Skeletal muscle tissue (tissue), 4 donors: Measurements from ENCODE around the gene IGHMBP2. TPM values are rescaled to one million over a fixed set of nuclear protein-coding genes. Genes with fewer than 3 reads are reported as not detected.

Experiments used
- H3K27ac ChIP-seq: one replicate; pipeline ENCODE4 v1.7.0; 2013; ENCODE audit warnings: mild to moderate bottlenecking, low read depth, low read length, inconsistent platforms
- H3K27me3 ChIP-seq, 3 donors: one replicate each; pipeline ENCODE4 v1.7.0; 2013; ENCODE audit warnings: low read length in 3 of 3; ENCODE audit not compliant: control insufficient read depth in 3 of 3, insufficient read depth in 3 of 3
- H3K36me3 ChIP-seq, 3 donors: one replicate each; pipeline ENCODE4 v1.7.0; 2013; ENCODE audit warnings: low read length in 3 of 3; ENCODE audit not compliant: control insufficient read depth in 3 of 3, insufficient read depth in 3 of 3
- H3K4me1 ChIP-seq, 3 donors: one replicate each; pipeline ENCODE4 v1.7.0; 2013; ENCODE audit warnings: low read length in 3 of 3, mild to moderate bottlenecking in 3 of 3; ENCODE audit not compliant: control insufficient read depth in 3 of 3, insufficient read depth in 3 of 3
- H3K4me3 ChIP-seq, 3 donors: one replicate each; pipeline ENCODE4 v1.7.0; 2013; ENCODE audit warnings: low read length in 3 of 3
- H3K9ac ChIP-seq, 3 donors: one replicate each; pipeline ENCODE4 v1.7.0; 2013; ENCODE audit warnings: low read length in 3 of 3, mild to moderate bottlenecking in 3 of 3, moderate library complexity in 2 of 3, low read depth in 1 of 3
- H3K9me3 ChIP-seq, 3 donors: one replicate each; pipeline ENCODE4 v1.7.0; 2013; ENCODE audit warnings: low read length in 3 of 3; ENCODE audit not compliant: control insufficient read depth in 3 of 3
- total RNA-seq: library from RNA; depleted of rRNA; stranded (reverse); fragments of >200 nt; gene quantifications from one replicate; pipeline ENCODE4 v1.2.3, GENCODE V29; 2014
- donor health status: Osteomylitis.

IGHMBP2 gene
- total RNA-seq, 1 donor from 2014 or later: 11.0 TPM

DNA sequence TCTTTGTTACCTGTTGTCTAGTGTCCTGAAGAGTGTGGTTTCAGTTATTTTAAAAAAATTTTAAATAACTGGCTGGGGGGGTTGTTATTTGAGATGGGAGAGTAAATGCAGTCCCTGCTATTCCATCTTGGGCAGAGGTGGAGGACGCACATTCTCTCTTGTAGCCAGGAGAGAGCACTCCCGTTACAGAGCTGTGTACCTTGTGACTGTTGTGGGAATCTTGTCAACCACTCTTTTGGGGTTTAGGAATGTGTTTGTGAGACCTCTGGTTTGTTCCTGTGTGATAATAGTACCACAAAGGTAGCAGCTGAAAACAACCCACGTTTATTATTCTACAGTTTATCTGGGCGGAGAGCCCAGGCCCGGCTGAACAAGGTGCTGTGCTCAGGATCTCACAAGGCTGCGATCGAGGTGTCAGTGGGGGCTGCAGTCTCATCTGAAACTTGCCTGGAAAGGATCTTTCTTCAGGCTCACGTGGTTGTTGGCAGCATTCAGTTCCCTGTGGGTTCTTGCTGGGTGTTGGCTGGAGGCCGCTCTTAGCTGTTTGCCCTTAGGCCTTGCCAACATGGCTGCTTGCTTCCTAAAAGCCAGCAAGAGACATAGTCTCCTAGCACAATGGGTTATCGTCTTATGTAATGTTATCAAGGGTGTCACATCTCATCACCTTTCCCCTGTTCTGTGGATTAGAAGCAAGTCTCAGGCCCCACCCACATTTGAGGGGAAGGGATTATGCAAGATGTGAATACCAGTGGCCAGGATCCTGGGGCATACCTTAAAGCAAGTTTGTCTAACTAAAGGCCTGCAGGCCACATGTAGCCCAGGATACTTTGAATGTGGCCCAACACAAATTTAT, 20.6 kb downstream of the IGHMBP2 start:
- Histone ChIP-seq H3K4me3 (no peak overlapping the region), H3K9ac (no peak overlapping the region), H3K36me3 (peaks cover 15 to 50% (median 42%) of the 10 kb centered on the region in 3 donors), H3K27ac (no peak overlapping the region), H3K9me3 (peaks cover 0 to 7% (median 6%) of the 10 kb centered on the region in 3 donors), H3K4me1 (peaks cover 0 to 9% (median 2%) of the 10 kb centered on the region in 3 donors), H3K27me3 (no peaks in the 10 kb centered on the region)

DNA sequence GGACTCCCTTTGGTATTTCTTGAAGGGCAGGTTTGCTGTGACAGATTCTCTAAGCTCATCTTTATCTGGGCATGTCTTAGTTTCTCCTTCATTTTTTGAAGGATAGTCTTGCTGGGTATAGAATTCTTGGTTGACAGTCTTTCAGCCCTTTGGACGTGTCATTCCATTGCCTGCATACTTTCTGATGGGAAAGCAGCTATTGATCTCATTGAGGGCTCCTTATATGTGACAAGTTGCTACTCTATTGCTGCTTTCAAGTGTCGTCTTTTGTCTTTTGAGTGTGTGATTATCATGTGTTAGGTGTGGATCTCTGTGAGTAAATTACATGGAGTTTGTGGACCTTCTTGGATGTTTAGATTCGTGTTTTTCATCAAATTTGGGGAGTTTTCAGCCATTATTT, 21.9 kb downstream of the IGHMBP2 start:
- Histone ChIP-seq H3K27ac (no peak overlapping the region), H3K36me3 (peaks cover 26 to 51% (median 48%) of the 10 kb centered on the region in 3 donors), H3K27me3 (no peaks in the 10 kb centered on the region), H3K4me1 (peaks cover 0 to 9% (median 2%) of the 10 kb centered on the region in 3 donors), H3K4me3 (no peak overlapping the region), H3K9me3 (peaks cover 0 to 7% (median 6%) of the 10 kb centered on the region in 3 donors), H3K9ac (no peak overlapping the region)

DNA sequence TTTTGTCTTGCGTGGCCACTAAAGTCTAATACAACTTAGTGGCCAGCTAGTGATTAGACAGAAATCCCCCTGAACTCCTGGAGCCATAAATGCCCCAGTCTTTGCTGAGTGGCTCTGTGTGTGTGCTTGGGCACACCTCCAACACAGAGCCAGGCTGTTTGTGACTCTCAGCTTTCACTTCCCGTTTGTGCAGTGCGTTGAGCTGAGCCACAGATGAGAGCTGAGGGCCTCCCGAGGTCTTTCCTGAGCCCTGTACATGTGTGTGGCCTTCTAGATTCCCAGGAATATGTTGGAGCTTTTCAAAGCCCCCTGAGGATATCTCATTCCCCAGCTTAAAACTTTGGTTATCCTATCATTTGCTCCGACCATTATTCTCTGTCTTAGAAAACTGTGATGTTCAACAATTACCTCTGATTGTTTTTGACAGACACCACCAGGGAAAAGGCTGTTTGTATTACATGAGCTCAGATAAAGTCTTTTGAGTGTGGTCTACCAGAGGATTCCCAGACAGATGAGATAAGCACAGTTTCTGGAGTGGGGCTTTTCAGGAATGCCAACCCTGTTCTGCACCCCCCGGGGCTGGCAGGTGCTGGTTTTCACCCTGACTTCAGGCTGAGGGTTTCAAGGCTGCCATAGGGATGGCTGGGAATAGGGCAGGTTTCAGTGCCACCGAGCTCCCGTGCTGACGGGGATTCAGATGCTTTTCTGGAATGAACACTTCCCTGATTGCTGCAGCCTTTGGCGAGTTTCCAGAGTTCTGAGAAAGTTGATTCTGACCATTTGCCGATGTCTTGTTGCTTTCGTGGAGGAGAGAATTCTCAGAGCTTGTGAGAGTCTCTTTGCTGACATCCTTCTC, 23.8 kb downstream of the IGHMBP2 start:
- peaks cover 0 to 7% (median 6%) of the 10 kb centered on the region in 3 donors for H3K9me3 ChIP-seq
- peaks cover 31 to 47% (median 43%) of the 10 kb centered on the region in 3 donors for H3K36me3 ChIP-seq
- no peak overlapping the region for H3K27ac ChIP-seq
- H3K27me3 ChIP-seq: no peaks in the 10 kb centered on the region
- H3K9ac ChIP-seq: no peak overlapping the region
- H3K4me3 ChIP-seq: no peak overlapping the region
- peaks cover 0 to 9% (median 2%) of the 10 kb centered on the region in 3 donors for H3K4me1 ChIP-seq

DNA sequence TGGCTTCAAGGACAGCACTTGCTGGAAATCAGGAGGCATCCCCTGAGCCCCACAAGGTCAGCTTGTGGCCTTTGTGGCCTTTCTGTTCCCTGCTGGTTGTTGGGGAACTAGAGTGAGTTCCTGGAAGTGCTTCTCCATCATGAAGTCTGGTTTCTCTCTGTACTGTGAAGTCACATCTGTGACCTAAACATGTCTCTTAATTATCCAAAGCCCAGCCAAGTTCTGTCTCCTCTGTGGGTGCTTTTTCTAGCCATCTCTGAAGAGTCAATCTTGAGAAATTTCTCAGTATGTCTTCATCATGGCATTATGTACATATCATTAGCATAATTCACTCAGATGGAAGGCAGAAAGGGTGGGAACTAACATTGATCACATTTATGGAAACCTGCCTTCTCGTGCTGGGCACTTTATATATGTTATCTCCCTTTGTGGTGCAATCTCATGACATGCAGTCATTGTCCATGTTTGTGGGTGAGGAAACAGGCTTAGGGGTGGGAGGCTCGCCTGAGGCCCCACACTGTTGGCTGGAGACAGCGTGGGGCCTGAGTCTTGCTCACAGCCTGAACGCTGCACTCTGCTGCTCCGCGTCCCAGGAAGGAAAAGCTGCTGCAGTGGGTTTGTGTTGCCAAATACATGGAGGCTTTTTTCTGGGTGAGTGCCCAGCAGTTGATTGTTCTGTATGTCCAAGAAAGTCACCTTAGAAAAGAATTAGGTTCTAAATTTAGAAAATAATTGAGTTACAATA, 24.6 kb downstream of the IGHMBP2 start:
- no peak overlapping the region for H3K27ac ChIP-seq
- H3K4me1 ChIP-seq: peaks cover 0 to 9% (median 2%) of the 10 kb centered on the region in 3 donors
- peaks cover 34 to 48% (median 45%) of the 10 kb centered on the region in 3 donors for H3K36me3 ChIP-seq
- no peaks in the 10 kb centered on the region for H3K27me3 ChIP-seq
- H3K9me3 ChIP-seq: peaks cover 0 to 7% (median 6%) of the 10 kb centered on the region in 3 donors
- H3K9ac ChIP-seq: no peak overlapping the region
- H3K4me3 ChIP-seq: no peak overlapping the region

DNA sequence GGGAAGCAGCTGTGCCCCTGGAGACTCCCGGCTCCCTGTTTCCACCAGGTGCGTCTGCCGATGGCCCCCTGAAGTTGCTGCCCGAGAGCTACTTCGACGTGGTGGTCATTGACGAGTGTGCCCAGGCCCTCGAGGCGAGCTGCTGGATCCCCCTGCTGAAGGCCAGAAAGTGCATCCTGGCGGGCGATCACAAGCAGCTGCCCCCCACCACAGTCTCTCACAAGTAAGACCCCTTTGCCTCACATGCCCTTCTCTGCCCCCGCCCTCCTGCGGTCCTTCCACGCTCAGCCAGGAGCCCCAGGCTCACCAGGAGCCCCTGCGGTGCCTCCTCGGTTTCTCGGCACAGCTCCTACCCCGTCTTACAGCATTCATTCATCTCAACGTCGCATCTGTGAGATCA, 25.4 kb downstream of the IGHMBP2 start:
- Histone ChIP-seq H3K9me3 (peaks cover 0 to 7% (median 6%) of the 10 kb centered on the region in 3 donors), H3K27me3 (no peaks in the 10 kb centered on the region), H3K4me1 (peaks cover 0 to 9% (median 2%) of the 10 kb centered on the region in 3 donors), H3K4me3 (no peak overlapping the region), H3K27ac (no peak overlapping the region), H3K36me3 (peaks cover 40 to 51% (median 48%) of the 10 kb centered on the region in 3 donors), H3K9ac (no peak overlapping the region)

DNA sequence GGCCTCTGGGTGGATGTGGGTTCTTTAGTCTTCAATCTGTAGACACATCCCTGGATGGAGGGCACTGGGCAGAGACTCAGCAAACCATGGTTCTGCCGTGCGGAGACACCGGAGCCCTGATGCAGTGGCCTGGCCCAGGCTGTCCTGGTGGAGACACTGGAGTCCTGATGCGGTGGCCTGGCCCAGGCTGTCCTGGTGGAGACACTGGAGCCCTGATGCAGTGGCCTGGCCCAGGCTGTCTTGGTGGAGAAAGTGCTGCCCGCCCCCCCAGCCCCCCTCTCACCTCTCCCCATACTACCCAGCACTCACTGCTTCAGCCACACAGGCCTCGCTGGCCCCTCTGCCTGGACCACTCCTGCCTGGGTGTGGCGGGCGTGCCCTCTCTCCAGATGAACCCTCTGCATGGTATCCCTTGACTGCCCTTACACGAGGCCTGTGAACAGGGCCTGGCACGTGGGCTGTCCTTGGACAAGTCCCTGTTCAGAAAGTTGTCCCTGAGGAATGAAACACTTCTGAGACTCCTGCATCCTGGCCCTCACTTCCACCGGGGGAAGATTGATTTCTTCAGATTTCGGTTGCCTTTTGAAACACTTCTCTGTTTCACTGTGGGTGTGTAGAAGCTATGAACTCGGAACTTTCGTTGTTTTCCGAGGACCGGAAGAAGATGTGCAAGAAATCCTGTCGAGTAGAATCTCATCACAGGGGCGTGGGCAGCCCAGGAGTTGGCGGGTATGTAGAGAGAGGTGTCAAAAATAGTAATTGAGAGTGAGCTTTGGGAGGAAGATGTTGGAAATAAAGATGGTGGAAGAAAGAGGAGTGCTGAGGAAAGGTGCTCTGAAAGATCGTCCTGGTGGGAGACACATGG, 26.2 kb downstream of the IGHMBP2 start:
- H3K9ac ChIP-seq: no peak overlapping the region
- peaks cover 0 to 9% (median 2%) of the 10 kb centered on the region in 3 donors for H3K4me1 ChIP-seq
- peaks cover 41 to 53% (median 50%) of the 10 kb centered on the region in 3 donors for H3K36me3 ChIP-seq
- H3K9me3 ChIP-seq: peaks cover 0 to 6% (median 5%) of the 10 kb centered on the region in 3 donors
- H3K27me3 ChIP-seq: no peaks in the 10 kb centered on the region
- H3K27ac ChIP-seq: no peak overlapping the region
- no peak overlapping the region for H3K4me3 ChIP-seq

DNA sequence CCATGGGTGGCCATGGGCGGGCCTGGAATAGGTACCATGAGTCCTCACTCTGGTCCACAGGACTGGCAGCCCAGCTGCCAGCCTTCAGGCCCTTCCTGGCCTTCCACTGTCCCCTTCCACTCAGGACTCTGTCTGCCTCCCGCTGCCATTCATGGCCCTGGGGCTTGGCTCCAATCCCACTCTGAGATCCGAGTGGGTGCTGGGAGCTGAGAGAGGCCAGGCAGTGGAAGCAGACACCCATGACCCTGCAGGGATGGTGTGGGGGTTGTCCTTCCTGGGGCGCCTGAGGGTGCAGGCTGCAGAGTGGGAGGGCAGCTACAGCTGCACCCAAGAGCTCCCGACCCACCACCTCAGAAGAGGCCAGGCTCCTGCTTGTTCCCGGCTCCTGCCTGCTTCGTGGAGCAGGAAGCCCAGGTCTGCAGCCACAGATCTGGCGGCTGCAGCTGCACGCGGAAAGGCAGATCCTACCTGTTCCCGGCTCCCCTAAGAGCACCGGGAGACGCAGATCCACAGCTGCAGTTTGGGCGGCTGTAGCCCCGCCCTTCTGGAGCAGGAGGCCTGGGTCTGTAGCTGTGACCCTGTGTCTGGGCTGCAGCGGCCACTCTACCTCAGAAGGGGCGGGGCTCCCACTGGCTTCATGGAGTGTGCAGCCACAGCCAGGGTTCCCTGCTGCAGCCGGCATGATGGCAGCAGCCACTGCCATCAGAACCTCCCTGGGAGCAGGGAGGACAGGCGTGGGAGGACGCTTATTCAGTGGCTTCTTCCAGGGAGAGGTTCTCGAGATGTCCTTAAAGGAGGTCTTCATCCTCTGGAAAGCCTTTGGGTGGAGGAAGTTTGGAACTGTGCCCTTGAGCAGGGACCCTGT, 27.5 kb downstream of the IGHMBP2 start:
- Histone ChIP-seq H3K4me3 (no peak overlapping the region), H3K9me3 (no peaks in the 10 kb centered on the region), H3K9ac (no peak overlapping the region), H3K27ac (no peak overlapping the region), H3K4me1 (peaks cover 0 to 9% (median 2%) of the 10 kb centered on the region in 3 donors), H3K36me3 (peaks cover 51 to 59% (median 54%) of the 10 kb centered on the region in 3 donors), H3K27me3 (no peaks in the 10 kb centered on the region)

DNA sequence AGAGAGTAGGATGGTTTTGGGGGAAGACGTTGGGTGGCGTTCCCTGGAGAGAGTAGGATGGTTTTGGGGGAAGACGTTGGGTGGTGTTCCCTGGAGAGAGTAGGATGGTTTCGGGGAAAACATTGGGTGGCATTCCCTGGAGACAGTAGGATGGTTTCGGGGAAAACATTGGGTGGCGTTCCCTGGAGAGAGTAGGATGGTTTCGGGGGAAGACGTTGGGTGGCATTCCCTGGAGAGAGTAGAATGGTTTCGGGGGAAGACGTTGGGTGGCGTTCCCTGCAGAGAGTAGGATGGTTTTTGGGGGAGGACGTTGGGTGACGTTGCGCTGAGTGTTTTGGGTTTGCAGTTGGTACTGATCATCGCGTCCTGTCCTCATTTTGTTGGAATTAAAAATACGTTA, 28.2 kb downstream of the IGHMBP2 start:
- H3K4me1 ChIP-seq: peaks cover 0 to 9% (median 2%) of the 10 kb centered on the region in 3 donors
- H3K4me3 ChIP-seq: no peak overlapping the region
- H3K9me3 ChIP-seq: no peaks in the 10 kb centered on the region
- no peak overlapping the region for H3K27ac ChIP-seq
- no peak overlapping the region for H3K9ac ChIP-seq
- H3K36me3 ChIP-seq: peaks cover 58 to 66% (median 59%) of the 10 kb centered on the region in 3 donors
- no peaks in the 10 kb centered on the region for H3K27me3 ChIP-seq
